Iris pigment epithelial cell (primary cell): Measurements from ENCODE around the gene ABI3.
"Not testable (repeated sequence)": the region's sequence is repeated elsewhere in the genome, so short reads cannot be mapped to it uniquely, and the experiment has no call there.

Experiments used
- DNase-seq: peaks from one replicate; pipeline ENCODE4 v3.0.0-alpha.2; 2011; ENCODE audit warnings: low read depth

The ABI3 gene

GRCh38 chr17:49210158-49211029, at the start of gene ABI3, which contains the start of gene GNGT2:
TSS of gene ABI3 (plus strand) at chr17:49210707. CDS start at chr17:49210725, 18 bp downstream.
TSS of gene GNGT2 (minus strand) at chr17:49210574. CDS start at chr17:49207422, 3,152 bp downstream.
- DNase-seq = no peak

- DNase-seq = no peak
These were observed 47.6 kb upstream of the ABI3 start for GRCh38 chr17:49162866-49163265.

GRCh38 chr17:49165143-49165542, 45.4 kb upstream of the ABI3 start:
- DNase-seq = no peak

GRCh38 chr17:49168706-49169105, 41.8 kb upstream of the ABI3 start:
- no peak for DNase-seq

GRCh38 chr17:49170216-49170615, 40.3 kb upstream of the ABI3 start:
- DNase-seq = no peak

GRCh38 chr17:49170711-49171110, 39.8 kb upstream of the ABI3 start:
- not testable (repeated sequence) for DNase-seq

- DNase-seq = not testable (repeated sequence)
These were observed 34.5 kb upstream of the ABI3 start for GRCh38 chr17:49175978-49176377.

DNA sequence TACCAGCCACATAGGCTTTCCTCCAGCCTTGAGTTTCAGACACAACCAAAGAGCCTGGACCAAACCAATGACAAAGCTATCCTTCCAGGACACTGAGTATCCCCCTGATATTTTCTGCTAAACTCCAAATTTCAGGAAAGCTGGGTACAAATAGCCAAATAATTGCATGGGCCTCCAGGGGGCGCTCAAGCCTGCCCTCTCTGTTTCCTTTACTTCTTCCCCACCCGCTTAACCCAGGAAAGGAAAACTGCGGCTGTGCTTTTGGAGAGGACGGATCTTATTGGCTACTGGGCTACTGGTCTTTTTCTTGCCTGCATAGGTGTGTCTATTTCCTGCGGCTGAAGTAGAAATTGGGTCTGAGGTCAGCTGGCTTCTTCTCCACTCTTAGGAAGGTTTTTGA, 30.2 kb upstream of the ABI3 start:
- peak; percentile 47 for DNase-seq

DNA sequence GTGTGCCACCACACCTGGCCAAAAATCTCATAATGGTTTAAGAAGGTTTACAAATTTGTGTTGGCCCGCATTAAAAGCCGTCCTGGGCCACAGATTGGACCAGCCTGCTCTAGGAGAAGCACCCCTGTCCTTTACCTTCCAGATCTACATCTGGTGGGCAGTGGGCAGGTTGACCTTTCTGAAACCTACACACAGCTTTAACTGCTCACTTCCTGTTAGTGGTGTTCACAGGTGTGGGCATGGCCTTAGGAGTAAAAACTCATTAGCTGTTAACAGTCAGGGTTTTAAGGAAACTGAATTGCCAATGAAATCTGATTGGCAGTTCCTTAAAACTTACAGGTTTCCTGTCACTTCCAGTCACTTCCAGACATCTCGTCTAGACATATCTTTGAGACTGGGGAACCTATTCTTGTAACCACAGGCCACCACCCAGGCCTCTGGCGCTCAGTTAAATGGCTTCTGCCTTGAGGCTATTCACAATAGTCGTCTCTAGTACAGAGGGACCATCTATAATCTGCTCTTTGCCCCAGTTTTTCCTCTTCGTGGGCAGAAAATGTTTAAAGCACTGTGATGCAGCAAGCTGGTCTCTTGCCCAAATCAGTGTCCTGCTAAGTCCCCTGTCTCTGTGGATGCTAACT, 29.4 kb upstream of the ABI3 start:
- no peak for DNase-seq

DNA sequence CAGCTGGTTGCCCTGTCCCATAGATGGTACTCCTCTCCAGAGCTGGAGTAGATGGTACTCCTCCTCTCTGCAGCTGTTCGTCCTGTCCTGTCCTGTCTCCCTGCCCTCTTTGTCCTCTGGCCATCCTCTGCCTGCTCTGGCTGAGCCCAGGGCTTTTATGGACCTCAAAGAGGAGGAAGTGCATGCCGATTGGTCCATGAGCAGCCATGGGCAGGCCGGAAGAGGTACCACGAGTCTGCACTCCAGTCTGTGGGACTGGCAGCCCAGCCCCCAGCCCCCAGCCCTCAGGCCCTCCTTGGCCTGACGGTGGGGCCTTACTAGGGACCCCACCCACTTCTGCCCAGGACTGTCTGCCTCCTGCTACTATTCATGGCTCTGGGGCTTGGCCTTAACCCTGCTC, 27.2 kb upstream of the ABI3 start:
- no peak for DNase-seq

GRCh38 chr17:49183801-49184200, 26.7 kb upstream of the ABI3 start:
- DNase-seq = no peak

DNA sequence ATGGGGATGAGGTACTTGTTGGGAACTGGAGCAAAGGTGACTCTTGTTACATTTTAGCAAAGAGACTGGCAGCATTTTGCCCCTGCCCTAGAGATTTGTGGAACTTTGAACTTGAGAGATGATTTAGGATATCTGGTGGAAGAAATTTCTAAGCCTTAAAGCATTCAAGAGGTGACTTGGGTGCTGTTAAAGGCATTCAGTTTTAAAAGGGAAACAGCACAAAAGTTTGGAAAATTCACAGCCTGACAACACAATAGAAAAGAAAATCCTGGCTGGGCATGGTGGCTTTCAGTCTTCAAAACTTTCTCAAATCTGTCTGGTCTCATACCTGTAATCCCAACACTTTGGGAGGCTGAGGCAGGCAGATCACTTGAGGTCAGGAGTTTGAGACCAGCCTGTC, 26.0 kb upstream of the ABI3 start:
- DNase-seq = not testable (repeated sequence)

- DNase-seq = not testable (repeated sequence)
These were observed 25.1 kb upstream of the ABI3 start for GRCh38 chr17:49185381-49185780.

- peak; percentile 25 for DNase-seq
These were observed 23.2 kb upstream of the ABI3 start for GRCh38 chr17:49187301-49187700.

GRCh38 chr17:49190932-49191331, 19.6 kb upstream of the ABI3 start:
- DNase-seq = no peak

- peak; percentile 68 for DNase-seq
These were observed 19.0 kb upstream of the ABI3 start for GRCh38 chr17:49191409-49191916.

DNA sequence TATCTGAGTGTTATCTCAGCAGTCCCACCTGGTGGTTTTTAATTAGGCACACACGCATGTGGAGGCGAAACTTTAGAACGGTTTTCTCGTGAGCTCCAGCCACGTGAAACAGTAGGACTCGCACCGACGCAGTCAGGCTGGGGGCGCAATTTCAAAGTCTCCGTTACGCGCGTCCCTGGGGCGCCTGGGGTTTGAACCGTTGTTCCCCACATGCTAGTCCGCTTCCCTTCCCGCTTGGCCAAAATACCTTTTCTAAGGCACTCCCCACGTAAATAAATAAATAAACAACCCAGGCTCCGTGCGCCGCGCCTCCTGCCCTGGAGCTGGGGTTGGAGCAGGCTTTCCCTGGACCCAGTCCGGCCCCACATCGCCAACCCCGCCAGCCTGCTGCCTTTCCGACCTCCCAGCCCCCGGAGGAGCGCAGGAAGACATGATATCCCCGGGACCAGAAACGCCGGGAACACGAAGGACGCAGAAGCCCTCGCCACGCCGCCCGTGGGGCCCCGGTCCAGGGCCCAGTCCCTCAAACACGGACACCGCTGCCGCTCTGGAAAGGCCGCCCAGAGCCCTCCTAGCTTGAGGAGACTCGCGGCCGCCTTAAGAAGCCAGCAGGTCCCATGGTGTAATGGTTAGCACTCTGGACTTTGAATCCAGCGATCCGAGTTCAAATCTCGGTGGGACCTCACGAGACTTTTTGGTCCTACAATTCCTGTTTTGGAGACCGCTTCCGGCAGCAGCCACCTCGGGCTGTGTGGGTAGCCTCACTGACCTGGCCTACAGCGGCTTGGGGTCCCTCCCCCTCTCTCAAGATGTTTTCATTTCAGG, 18.4 kb upstream of the ABI3 start:
- DNase-seq = peak; percentile 88

GRCh38 chr17:49193513-49194296, 16.8 kb upstream of the ABI3 start:
- DNase-seq = peak; percentile 78

- DNase-seq = no peak
These were observed 16.3 kb upstream of the ABI3 start for GRCh38 chr17:49194297-49194607.

DNA sequence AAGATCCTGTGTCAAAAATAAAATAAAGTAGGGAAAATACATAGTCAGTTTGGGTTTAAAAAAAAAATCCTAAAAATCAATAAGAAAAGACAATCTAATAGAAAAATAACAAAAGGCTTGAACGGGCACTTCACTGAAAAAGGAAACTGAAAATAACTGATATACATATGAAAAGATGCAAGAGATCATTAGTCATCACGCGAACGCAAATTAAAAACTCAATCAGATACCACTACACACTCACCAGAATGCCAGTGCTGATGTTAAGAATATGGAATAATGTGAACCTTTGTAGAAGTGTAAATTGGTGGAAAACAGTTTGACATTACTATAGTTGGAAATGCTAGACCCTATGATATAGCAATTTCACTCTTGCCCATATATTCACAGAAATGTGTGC, 14.8 kb upstream of the ABI3 start:
- no peak for DNase-seq

DNA sequence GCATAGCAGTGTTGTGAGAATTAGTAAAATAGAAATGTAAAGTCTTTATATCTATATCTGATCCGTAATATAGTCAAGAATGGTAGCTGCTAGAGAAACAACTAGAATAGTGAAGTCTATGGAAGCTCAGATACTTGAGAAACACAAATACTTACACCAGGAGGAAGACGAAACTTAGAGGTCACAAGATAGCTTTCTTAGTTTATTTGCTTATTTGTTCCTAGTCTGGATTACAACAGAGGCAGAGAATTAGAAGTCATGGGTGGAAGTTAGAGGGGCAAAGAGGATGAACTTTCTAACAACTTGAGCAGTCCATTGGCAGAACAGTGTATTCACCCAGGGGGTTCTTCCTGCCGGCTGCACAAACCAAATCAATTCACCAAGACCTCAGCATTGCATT, 14.0 kb upstream of the ABI3 start:
- no peak for DNase-seq
